ENCODE data around the gene RIT1. TPM values are rescaled to one million over a fixed set of nuclear protein-coding genes. Genes with fewer than 3 reads are reported as not detected.
"Not testable (repeated sequence)": the region's sequence is repeated elsewhere in the genome, so short reads cannot be mapped to it uniquely, and the experiment has no call there.

The RIT1 gene
- total and polyA plus RNA-seq, 4 donors: 15.8 to 58.2 (median 42.5) TPM

DNA sequence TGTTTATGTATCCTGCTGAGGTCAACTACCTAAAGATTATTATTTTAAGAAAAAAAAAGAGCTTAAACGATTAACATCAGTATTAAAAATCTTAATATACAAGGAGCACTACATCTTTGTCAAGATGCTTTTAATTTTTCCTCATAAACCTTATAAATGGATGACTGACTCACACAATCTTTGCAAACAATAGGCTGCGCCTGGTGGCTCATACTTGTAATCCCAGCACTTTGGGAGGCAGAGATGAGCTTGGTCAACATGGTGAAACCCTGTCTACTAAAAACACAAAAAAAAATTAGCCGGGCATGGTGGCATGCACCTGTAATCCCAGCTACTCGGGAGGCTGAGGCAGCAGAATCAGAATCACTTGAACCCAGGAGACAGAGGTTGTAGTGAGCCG is 21.3 kb upstream of the RIT1 start:
- H3K4me3 ChIP-seq: no peak overlapping the region
- ATAC-seq (ENCODE audit: insufficient read depth, low FRiP score): no peak
- TF ChIP-seq, protein P1, sequence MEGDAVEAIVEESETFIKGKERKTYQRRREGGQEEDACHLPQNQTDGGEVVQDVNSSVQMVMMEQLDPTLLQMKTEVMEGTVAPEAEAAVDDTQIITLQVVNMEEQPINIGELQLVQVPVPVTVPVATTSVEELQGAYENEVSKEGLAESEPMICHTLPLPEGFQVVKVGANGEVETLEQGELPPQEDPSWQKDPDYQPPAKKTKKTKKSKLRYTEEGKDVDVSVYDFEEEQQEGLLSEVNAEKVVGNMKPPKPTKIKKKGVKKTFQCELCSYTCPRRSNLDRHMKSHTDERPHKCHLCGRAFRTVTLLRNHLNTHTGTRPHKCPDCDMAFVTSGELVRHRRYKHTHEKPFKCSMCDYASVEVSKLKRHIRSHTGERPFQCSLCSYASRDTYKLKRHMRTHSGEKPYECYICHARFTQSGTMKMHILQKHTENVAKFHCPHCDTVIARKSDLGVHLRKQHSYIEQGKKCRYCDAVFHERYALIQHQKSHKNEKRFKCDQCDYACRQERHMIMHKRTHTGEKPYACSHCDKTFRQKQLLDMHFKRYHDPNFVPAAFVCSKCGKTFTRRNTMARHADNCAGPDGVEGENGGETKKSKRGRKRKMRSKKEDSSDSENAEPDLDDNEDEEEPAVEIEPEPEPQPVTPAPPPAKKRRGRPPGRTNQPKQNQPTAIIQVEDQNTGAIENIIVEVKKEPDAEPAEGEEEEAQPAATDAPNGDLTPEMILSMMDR (IDR thresholded peaks at IDR 0.05; ENCODE audit: control extremely low read depth, extremely low read depth): no peak
- no peak overlapping the region for H3K27ac ChIP-seq (ENCODE audit: low read depth in 1 of 2, low read length in 1 of 2)
- peaks cover 6 to 31% (median 9%) of the 10 kb centered on the region in 5 donors for H3K4me1 ChIP-seq (ENCODE audit: control insufficient read depth in 5 of 5, insufficient read depth in 5 of 5, low read length in 5 of 5)
- H3K9ac ChIP-seq (ENCODE audit: insufficient read depth in 1 of 2, low read length in 2 of 2): no peak overlapping the region
- peaks cover 7 to 31% (median 18%) of the 10 kb centered on the region in 4 donors for H3K36me3 ChIP-seq (ENCODE audit: control insufficient read depth in 4 of 4, insufficient read depth in 4 of 4, low read length in 4 of 4)
- 78 to 88% methylated on average over 5 of the region's 5 CpGs for WGBS, 2 donors
- no peaks in the 10 kb centered on the region for H3K9me3 ChIP-seq (ENCODE audit: control insufficient read depth in 4 of 4, insufficient read depth in 3 of 4, low read length in 3 of 4)
- no peak for DNase-seq
- H3K27me3 ChIP-seq (ENCODE audit: control insufficient read depth in 3 of 3, insufficient read depth in 3 of 3, low read length in 2 of 3): no peaks in the 10 kb centered on the region

DNA sequence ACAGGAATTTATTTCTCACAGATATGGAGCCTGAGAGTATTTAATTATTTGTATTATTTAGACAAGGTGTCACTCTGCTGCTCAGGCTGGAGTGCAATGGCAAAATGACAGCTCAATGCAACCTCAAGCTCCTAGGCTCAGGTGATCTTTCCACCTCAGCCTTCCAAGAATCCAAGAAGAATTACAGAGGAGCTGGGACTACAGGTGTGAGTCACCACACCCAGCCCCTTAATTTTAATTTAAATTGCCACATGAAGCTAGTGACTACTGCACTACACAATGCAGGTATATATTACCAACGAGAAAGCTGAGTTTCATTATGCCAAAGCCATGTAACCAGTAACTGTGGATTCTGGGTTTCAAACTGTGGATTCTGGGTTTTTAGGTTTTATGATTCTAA is 20.9 kb upstream of the RIT1 start:
- Histone ChIP-seq H3K27ac (ENCODE audit: low read depth in 1 of 2, low read length in 1 of 2) (no peak overlapping the region), H3K27me3 (ENCODE audit: control insufficient read depth in 3 of 3, insufficient read depth in 3 of 3, low read length in 2 of 3) (no peaks in the 10 kb centered on the region), H3K36me3 (ENCODE audit: control insufficient read depth in 4 of 4, insufficient read depth in 4 of 4, low read length in 4 of 4) (peaks cover 9 to 35% (median 19%) of the 10 kb centered on the region in 4 donors), H3K4me3 (no peak overlapping the region), H3K9ac (ENCODE audit: insufficient read depth in 1 of 2, low read length in 2 of 2) (no peak overlapping the region), H3K4me1 (ENCODE audit: control insufficient read depth in 5 of 5, insufficient read depth in 5 of 5, low read length in 5 of 5) (peaks cover 6 to 31% (median 9%) of the 10 kb centered on the region in 5 donors), H3K9me3 (ENCODE audit: control insufficient read depth in 4 of 4, insufficient read depth in 3 of 4, low read length in 3 of 4) (no peaks in the 10 kb centered on the region)
- TF ChIP-seq, protein P1 (IDR thresholded peaks at IDR 0.05; ENCODE audit: control extremely low read depth, extremely low read depth): no peak
- no peak for ATAC-seq (ENCODE audit: insufficient read depth, low FRiP score)
- DNase-seq: no peak
- 60 to 87% methylated on average over 1 of the region's 1 CpG for WGBS, 2 donors

DNA sequence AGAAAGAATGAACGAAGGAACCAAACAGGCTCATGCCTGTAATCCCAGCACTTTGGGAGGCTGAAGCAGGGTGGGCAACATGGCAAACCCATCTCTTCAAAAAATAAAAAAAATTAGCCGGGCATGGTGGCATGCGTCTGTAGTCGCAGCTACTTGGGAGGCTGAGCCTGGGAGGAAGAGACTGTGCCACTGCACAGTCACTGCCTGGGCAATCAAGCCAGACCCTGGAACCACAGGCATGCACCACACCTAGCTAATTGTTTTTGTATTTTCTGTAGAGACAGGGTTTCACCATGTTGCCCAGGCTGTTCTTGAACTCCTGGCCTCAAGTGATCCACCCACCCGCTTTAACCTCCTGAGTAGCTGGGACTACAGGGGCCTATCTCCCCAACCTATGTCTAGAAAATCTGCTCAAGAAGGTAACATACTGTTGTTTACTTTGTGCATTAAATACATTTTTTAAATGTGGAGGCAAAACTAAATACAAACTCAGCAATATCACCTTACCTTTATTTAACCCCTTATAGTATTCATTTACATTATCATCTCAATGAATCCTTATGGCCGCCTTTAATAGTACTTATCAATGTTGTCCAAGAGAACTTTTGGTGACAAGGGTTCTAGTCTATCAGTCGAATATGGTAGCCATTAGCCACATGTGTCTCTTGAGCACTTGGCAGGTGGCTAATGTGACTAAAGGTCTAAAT is 20.3 kb upstream of the RIT1 start:
- Histone ChIP-seq H3K27me3 (ENCODE audit: control insufficient read depth in 3 of 3, insufficient read depth in 3 of 3, low read length in 2 of 3) (no peaks in the 10 kb centered on the region), H3K9ac (ENCODE audit: insufficient read depth in 1 of 2, low read length in 2 of 2) (peak overlapping the region in 1 of 2 donors; percentile 11), H3K27ac (ENCODE audit: low read depth in 1 of 2, low read length in 1 of 2) (no peak overlapping the region), H3K4me3 (no peak overlapping the region), H3K9me3 (ENCODE audit: control insufficient read depth in 4 of 4, insufficient read depth in 3 of 4, low read length in 3 of 4) (no peaks in the 10 kb centered on the region), H3K4me1 (ENCODE audit: control insufficient read depth in 5 of 5, insufficient read depth in 5 of 5, low read length in 5 of 5) (peaks cover 6 to 31% (median 9%) of the 10 kb centered on the region in 5 donors), H3K36me3 (ENCODE audit: control insufficient read depth in 4 of 4, insufficient read depth in 4 of 4, low read length in 4 of 4) (peaks cover 15 to 41% (median 25%) of the 10 kb centered on the region in 4 donors)
- TF ChIP-seq, protein P1 (IDR thresholded peaks at IDR 0.05; ENCODE audit: control extremely low read depth, extremely low read depth): no peak
- DNase-seq: no peak
- ATAC-seq (ENCODE audit: insufficient read depth, low FRiP score): no peak
- 67 to 85% methylated on average over 7 of the region's 7 CpGs for WGBS, 2 donors

- H3K4me1 ChIP-seq (ENCODE audit: control insufficient read depth in 5 of 5, insufficient read depth in 5 of 5, low read length in 5 of 5): peaks cover 6 to 31% (median 9%) of the 10 kb centered on the region in 5 donors
- H3K9me3 ChIP-seq (ENCODE audit: control insufficient read depth in 4 of 4, insufficient read depth in 3 of 4, low read length in 3 of 4); H3K4me3 ChIP-seq; ATAC-seq (ENCODE audit: insufficient read depth, low FRiP score); H3K27me3 ChIP-seq (ENCODE audit: control insufficient read depth in 3 of 3, insufficient read depth in 3 of 3, low read length in 2 of 3); DNase-seq; H3K27ac ChIP-seq (ENCODE audit: low read depth in 1 of 2, low read length in 1 of 2); H3K9ac ChIP-seq (ENCODE audit: insufficient read depth in 1 of 2, low read length in 2 of 2): not testable (repeated sequence)
- WGBS, 2 donors: 73 to 84% methylated on average over 10 of the region's 10 CpGs
- peaks cover 20 to 44% (median 30%) of the 10 kb centered on the region in 4 donors for H3K36me3 ChIP-seq (ENCODE audit: control insufficient read depth in 4 of 4, insufficient read depth in 4 of 4, low read length in 4 of 4)
These were observed 19.6 kb upstream of the RIT1 start for GRCh38 chr1:155930725-155931124.

Data from lung (tissue), 12 donors.